GM19193 (cell line): ENCODE measurements around the gene RYR2.

Experiments
- POLR2A ChIP-seq: IDR thresholded peaks from 4 replicates; pipeline ENCODE4 v1.6.1; 2011; ENCODE audit not compliant: insufficient read depth, insufficient read length; ENCODE audit errors: extremely low read depth

RYR2 gene

GRCh38 chr1:237398751-237399150 is 356.8 kb downstream of the RYR2 start:
- TF ChIP-seq POLR2A = no peak

GRCh38 chr1:237405912-237406311 is 363.9 kb downstream of the RYR2 start:
- no peak for TF ChIP-seq POLR2A

GRCh38 chr1:237411621-237412020 is 369.6 kb downstream of the RYR2 start:
- TF ChIP-seq POLR2A = no peak

GRCh38 chr1:237416924-237417655 is 375.1 kb downstream of the RYR2 start:
- TF ChIP-seq POLR2A = no peak

- no peak for TF ChIP-seq POLR2A
These were observed 386.8 kb downstream of the RYR2 start for GRCh38 chr1:237428809-237429208.

GRCh38 chr1:237429252-237429651 is 387.3 kb downstream of the RYR2 start:
- TF ChIP-seq POLR2A = no peak

GRCh38 chr1:237431448-237431847 is 389.5 kb downstream of the RYR2 start:
- no peak for TF ChIP-seq POLR2A

- no peak for TF ChIP-seq POLR2A
These were observed 398.4 kb downstream of the RYR2 start for GRCh38 chr1:237440346-237440745.

GRCh38 chr1:237444120-237444790 is 402.3 kb downstream of the RYR2 start:
- no peak for TF ChIP-seq POLR2A

- no peak for TF ChIP-seq POLR2A
These were observed 406.1 kb downstream of the RYR2 start for GRCh38 chr1:237448042-237448441.

GRCh38 chr1:237457573-237457972 is 415.6 kb downstream of the RYR2 start:
- no peak for TF ChIP-seq POLR2A

- no peak for TF ChIP-seq POLR2A
These were observed 425.3 kb downstream of the RYR2 start for GRCh38 chr1:237467320-237467719.

- no peak for TF ChIP-seq POLR2A
These were observed 428.8 kb downstream of the RYR2 start for GRCh38 chr1:237470712-237471338.

- TF ChIP-seq POLR2A = no peak
These were observed 429.4 kb downstream of the RYR2 start for GRCh38 chr1:237471377-237471776.

GRCh38 chr1:237471956-237472355 is 430.0 kb downstream of the RYR2 start:
- TF ChIP-seq POLR2A = no peak

- no peak for TF ChIP-seq POLR2A
These were observed 431.9 kb downstream of the RYR2 start for GRCh38 chr1:237473854-237474253.
